GM21515 (cell line): ENCODE measurements around the gene SURF1.
"Not testable (repeated sequence)": the region's sequence is repeated elsewhere in the genome, so short reads cannot be mapped to it uniquely, and the experiment has no call there.

Source experiments
- ATAC-seq: cut with Tn5 transposase; IDR thresholded peaks from one replicate; pipeline ENCODE4 v1.9.1; 2021; ENCODE audit not compliant: unreplicated experiment

The SURF1 gene

DNA sequence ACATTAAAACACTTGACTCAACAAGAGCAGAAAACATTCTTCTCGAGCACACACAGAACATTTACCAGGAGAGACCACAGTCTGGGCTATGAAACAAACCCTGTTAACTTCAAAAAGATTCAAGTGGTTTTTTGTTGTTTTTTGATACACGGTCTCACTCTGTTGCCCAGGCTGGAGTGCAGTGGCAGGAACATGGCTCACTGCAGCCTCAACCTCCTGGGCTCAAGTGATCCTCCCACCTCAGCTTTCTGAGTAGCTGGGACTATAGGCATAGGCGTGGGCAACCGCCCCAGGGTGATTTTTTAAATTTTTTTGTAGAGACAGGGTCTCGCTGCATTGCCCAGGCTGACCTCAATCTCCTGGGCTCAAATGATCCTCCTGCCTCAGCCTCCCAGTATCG, 29.3 kb downstream of the SURF1 start:
- not testable (repeated sequence) for ATAC-seq

DNA sequence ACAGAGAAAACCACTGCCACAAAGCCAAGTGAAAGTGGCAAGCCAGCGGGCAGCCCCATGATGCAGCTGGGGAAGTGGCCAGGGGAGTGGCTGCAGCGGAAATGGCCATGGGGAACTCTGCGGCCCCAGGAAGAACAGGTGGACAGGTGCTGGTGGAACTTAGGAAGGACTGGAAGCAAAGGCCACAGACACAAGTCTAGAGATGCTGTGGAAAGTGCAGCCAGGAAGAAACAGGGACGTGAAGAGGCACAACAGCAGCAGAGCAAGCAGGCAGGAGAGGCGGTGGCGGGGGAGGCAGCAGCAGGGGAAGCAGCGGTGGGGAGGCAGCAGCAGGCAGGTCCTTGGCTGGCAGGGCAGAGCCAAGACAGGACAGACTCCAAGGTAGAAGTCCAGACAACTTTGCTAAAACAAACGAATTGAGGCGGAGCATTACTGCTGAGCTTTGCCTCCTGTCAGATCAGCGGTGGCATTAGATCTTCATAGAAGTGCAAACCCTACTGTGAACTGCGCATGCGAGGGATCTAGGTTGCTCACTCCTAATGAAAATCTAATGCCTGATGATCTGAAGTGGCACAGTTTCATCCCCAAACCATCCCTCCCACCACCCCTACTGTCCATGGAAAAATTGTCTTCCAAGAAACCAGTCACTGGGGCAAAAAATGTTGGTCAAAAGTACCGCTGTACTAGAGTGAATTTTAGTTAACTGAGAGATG, 32.1 kb downstream of the SURF1 start:
- no peak for ATAC-seq

DNA sequence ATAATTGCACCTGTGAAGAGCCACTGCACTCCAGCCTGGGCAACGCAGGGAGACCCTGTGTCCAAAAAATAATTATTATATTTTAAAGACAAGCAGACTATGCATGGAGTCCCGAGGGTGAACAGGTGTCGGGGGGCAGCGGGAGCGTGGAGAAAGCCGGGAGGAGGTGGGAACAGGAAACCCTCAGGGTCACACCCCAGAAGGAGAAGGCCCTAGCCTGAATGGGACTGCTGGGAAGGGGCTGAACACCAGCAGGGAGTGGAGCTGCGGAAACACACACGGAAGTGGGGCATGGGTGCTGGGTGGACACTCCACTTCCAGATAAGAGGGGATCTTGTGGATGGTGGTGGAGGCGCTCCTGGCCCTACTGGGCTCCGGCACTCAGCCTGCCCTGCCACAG, 33.1 kb downstream of the SURF1 start:
- ATAC-seq = no peak

DNA sequence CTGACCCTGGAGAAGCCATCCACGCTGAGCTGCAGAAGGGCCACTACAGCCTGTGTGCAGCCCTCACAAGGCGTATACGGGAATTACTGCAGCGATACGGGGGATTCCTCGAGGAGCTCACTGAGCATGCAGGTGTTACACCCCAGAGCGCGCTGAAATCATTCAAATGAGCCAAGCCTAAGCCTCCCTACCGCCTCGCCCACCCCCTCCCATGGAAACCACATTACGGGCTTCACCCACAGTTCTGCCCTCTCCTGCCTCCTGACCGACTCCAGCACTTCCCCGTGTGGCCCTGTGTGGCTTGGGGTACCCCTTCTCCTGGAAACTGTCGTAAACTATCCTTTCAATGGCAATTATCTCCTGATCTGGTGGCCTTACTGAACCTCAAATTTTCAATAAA, 33.6 kb downstream of the SURF1 start:
- no peak for ATAC-seq

DNA sequence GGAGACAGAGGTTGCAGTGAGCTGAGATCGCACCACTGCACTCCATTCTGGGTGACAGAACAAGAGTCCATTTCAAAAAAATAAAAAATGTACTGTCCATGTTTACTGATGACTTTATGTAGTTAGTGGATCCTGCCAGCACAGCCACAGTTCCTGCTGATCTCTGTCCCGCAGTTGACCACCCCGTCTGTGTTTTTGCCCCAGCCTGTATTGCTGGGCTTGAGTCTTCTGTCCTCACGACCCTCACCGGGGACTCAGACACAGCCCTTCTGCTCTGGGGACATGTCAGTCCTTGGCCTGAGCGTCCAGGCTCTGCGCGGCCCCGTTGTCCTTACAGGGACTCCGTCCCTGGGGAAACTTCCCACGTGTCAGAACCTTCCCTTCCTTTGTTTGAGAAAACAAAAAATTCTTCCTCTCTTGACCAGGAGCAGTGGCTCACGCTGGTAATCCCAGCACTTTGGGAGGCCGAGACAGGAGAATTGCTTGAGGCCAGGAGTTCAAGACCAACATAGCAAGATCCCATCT, 34.8 kb downstream of the SURF1 start:
- ATAC-seq = no peak

DNA sequence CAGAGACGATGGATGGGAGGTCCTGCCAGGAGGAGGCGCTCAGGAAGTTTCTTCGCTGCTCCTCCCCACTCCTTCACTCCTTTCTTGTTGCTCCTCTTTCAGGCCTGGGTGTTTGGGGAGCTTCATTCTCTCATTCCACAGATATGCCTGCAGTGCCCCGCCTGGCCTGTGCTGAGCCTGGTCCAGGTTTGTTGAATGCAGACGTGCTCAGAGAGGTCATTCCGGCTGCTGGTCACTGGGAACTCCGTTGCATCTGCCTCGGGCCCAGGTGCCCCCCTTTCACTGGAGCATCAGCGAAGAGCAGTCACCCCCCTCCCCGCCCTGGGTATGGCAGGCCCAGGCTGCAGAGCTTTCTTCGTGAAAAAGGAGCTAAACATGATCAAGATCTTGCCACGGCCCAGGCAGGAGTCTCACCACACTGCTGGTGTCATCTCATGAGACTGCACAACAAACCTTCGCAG, 35.8 kb downstream of the SURF1 start:
- ATAC-seq = no peak

DNA sequence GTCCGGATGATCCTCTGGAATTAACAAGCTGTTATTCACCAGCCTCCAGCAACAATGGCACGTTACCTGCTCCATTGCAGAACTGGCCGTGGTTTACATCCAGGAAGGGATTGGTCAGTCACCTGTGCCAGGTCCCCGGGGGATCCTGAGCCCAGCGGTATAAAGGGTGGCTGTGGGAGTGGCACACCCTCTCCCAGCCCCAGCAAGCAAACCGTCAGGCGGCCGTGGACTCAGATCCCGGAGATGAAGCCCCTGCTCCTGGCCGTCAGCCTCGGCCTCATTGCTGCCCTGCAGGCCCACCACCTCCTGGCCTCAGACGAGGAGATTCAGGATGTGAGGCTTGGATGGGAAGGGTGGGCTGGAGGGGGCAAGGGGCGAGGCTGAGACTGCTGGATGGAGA, 38.7 kb downstream of the SURF1 start:
- ATAC-seq = not testable (repeated sequence)

DNA sequence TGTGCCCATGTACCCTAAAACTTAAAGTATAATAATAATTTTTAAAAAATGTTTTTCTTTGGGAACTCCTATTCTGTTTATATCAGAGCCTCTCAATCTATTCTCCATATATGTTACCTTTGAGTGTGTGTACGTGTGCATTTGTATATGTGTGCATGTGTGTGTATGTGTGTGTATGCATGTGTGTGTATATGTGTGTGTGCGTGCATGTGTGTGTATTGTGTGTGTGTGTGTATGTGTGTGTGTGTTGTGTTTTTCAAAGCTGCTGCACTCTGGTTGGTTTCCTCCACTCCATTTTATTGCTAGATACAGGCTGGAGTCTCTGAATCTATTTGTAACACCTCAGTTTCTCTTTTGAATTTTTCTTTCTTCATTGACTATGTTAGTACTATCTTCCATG, 40.3 kb downstream of the SURF1 start:
- no peak for ATAC-seq

DNA sequence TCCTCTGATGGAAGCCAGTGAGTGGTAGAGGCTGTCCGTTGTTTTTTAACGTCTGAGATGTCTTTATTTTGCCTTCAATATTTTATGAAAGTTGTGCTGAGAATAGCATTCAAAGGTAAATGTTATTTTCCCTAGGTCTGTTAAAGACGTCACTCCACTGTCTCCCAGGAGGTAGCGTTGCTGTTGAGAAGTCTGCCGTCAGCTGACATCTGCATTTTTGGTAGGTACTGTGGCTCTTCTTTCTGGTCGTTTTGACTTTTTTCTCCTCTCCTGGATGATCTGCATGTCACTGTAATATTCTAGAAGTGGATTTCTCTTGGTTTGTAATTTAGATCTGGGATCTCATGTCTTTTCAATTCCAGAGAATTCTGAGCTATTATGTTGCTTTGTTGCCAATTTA, 46.7 kb downstream of the SURF1 start:
- ATAC-seq = no peak

DNA sequence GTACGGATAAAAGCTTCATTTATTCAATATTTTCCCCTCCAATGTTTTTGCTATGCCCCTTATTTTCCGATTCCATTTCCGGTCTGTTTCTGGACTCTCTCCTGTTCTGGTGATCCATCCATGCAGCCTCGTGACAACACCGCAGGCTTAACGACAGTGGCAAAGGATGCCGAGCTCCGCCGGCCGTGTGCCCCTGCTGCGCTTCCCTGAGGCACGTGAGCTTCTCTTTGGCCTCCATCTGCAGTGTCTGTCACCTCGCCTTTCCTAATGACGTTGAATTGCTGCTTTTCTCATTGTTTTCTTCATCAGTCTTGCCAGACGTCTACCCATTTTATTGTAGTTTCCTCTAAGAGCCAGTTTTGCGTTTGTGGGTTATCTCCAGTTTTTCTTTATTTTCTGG, 49.0 kb downstream of the SURF1 start:
- ATAC-seq = no peak

DNA sequence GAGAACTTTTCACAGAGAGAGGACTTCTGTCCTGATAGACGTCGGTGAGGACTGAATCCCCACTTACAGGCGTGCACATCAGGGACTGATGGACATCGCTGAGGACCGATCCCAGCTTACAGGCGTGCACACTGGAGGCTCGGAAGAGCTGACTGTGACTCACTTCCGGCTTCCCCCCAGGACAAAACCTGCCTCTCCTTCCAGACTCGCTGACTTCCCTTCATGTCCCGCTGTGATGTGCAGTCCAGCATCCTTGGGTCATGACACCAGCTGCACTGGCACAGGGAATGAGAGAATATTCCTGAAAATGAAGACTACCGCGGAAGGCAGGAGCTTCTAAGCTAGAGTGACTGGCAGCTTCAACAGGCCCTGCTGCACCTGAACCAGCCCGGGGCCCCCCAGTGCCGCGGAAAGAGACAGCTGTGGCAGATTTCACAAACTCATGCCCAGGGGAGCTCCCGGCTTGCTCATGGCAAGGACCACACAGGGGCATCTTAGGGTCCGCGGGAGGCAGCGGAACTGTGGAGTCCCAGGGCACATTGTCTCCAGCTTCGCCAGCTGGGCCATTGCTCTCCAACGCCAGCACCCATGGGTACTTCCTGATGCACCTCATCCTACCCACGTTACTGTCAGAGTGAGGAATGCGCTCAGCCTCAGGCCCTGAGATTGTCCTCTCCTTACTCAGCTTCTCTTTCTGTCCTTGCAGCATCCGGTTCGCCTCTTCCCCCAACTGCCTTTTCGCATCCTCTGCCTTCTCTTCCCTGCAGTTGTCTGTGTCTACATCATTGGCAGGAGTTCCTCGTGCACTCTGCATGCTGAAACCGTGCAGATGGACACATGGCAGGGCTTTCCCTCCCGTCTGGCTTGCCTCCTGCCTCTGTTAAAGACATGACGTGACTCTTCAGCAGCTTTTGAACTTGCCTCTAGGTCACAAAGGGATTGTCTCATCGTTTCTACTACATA, 49.8 kb downstream of the SURF1 start:
- ATAC-seq = no peak

DNA sequence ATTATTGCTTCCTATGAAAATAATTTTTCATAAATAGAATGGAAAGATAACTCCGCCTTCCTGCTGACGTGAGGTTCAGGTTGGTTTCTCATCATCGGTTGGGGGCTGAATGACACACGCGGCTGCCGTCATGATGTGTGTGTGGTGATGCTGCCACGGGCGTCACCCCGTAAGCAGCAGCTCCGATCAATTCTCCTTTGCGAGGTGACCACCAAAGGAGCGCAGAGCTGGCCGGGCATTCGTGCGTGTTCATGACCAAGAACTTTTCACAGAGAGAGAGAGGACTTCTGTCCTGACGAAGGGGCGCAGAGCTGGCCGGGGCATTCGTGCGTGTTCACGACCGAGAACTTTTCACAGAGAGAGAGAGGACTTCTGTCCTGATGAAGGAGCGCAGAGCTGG, 50.6 kb downstream of the SURF1 start:
- no peak for ATAC-seq

DNA sequence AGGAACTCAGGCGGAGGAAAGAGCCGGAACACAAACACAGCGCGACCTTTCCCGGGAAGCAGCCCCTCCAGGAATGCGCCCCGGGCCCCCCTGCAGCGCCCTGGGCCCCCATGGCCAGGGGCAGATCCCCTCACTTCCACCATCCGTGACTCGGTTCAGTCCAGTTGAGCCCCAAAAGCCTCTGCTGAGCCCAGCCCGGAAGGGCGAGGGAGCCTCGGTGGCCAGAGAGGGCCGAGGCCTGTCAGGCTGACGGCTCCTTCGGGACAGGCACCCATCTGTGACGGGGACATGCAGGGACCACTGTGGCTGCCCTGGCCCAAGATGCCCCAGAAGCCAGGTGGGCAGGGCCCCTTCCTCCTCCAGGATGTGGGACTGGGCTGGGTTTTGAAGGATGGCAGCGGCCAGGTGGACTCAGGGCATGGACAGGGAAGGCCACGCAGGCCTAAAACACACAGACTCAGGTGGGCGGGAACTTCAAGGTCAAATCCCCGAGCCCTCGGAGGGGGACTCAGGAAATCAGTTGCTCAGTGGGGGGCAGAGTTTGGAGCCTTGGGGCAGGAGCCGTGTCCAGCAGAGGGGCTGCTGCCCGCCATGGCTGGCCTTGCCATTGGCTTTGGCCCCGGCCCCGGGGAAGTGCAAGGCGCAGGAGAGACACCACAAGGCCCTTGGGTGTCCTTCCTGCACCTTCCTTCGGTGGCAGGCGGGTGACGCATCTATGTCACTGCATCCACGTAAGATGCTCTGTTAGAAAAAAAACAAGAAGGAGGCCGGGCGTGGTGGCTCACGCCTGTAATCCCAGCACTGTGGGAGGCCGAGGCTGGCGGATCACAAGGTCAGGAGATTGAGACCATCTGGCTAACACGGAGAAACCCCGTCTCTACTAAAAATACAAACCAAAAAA, 51.6 kb downstream of the SURF1 start:
- ATAC-seq = no peak

DNA sequence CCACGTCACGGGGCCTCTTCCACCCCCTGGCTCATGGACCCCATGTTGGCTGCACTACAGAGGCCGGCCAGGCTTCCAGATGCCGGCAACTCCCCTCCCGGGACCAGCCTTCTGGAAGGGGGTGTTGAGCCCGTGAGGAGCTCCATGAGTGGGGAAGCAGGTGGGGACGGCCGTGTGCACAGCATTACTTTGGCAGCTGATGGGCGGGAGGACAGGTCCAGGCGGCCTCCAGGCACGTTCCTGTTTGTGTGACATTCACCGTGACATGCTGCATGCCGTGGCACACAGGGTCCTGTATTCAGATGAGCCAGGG, 52.2 kb downstream of the SURF1 start:
- no peak for ATAC-seq

DNA sequence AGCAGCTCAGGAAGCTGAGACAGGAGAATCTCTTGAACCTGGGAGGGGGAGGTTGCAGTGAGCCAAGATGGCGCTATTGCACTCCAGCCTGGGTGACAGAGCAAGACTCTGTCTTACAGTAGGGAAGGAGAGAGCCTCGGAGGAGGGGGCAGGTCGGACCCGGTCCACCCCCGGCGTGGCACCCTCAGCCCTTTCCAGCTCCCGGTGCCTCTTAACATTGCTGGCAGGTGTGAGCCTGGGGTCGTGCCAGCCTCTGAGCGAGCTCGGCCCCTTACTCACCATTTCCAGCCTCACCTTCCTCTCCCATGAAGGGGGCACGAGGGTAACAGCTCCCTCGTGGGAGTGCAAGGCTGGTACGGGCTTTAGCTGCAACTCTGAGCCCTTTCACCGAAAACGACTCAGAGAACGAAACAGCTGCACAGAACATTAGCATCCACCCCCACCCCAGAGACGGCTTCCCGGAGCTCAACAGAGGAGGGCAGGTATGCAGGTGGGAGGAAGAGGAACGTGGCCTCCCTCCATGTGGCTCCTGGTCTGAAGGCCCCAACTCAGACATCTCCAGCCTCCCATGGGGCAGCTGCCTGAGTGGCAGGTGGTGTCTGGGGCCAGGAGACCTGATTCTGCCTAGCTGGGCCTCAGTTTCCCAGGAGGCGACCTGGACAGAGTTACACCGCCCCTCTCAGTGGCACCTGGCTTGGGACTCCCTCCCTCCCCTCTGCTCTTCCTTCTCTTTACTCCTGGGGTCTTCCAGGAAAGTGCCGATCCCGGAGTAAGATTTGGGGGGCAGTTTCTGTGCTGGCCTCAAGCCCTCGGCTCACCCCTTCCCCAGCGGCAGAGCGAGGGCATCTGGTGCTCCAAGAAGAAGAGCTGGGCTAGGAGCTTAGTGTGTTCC, 52.8 kb downstream of the SURF1 start:
- ATAC-seq = no peak
